NK-92 (cell line): Measurements from ENCODE around the gene STK40.

Experiments
- DNase-seq: peaks from one replicate; lab custom pipeline; 2025; ENCODE audit not compliant: unreplicated experiment; lab: John Stamatoyannopoulos, UW

Gene STK40

GRCh38 chr1:36398370-36398977 lies 12.8 kb upstream of the STK40 start:
- no peak for DNase-seq

- peak; percentile 40 for DNase-seq
Measured at GRCh38 chr1:36397378-36398230, 11.9 kb upstream of the STK40 start, which contains the start of gene LSM10. Gene LSM10 (minus strand): TSS chr1:36397908. CDS start chr1:36394129, 3,779 bp downstream.

GRCh38 chr1:36397083-36397377 lies 11.3 kb upstream of the STK40 start:
- DNase-seq: no peak

GRCh38 chr1:36396359-36396758 lies 10.6 kb upstream of the STK40 start:
- DNase-seq: no peak

- no peak for DNase-seq
Measured at GRCh38 chr1:36393686-36394085, 8.0 kb upstream of the STK40 start.

GRCh38 chr1:36392836-36393235 lies 7.1 kb upstream of the STK40 start:
- DNase-seq: no peak

GRCh38 chr1:36391271-36391670 lies 5.5 kb upstream of the STK40 start:
- no peak for DNase-seq

- no peak for DNase-seq
Measured at GRCh38 chr1:36390411-36390810, 4.7 kb upstream of the STK40 start.

- no peak for DNase-seq
Measured at GRCh38 chr1:36389999-36390398, 4.3 kb upstream of the STK40 start.

GRCh38 chr1:36389261-36389660 lies 3.5 kb upstream of the STK40 start:
- no peak for DNase-seq

- DNase-seq: no peak
Measured at GRCh38 chr1:36387141-36387949, 1.6 kb upstream of the STK40 start.

- peak; percentile 27 for DNase-seq
Measured at GRCh38 chr1:36386265-36387140, 779 bp upstream of the STK40 start.

- no peak for DNase-seq
Measured at GRCh38 chr1:36384542-36385409, 948 bp downstream of the STK40 start.

GRCh38 chr1:36383240-36383639 lies 2.5 kb downstream of the STK40 start:
- DNase-seq: no peak

GRCh38 chr1:36382669-36383068 lies 3.1 kb downstream of the STK40 start:
- DNase-seq: no peak

- DNase-seq: no peak
Measured at GRCh38 chr1:36382231-36382630, 3.5 kb downstream of the STK40 start.

- DNase-seq: no peak
Measured at GRCh38 chr1:36381405-36381804, 4.3 kb downstream of the STK40 start.

GRCh38 chr1:36380782-36381181 lies 4.9 kb downstream of the STK40 start:
- no peak for DNase-seq

- DNase-seq: no peak
Measured at GRCh38 chr1:36380143-36380619, 5.5 kb downstream of the STK40 start.
